ENCODE results near the gene ENPP1.

Gene ENPP1

GRCh38 chr6:131822119-131822518 lies 14.3 kb downstream of the ENPP1 start:
- no peak for TF ChIP-seq ISL1 (CRISPR knock-in tag; IDR thresholded peaks at IDR 0.05)
- no peak for TF ChIP-seq BACH2 (CRISPR knock-in tag; IDR thresholded peaks at IDR 0.05; ENCODE audit: borderline replicate concordance)
- TF ChIP-seq CSDC2 (CRISPR knock-in tag; IDR thresholded peaks at IDR 0.05): no peak
- no peak for TF ChIP-seq CSRNP3 (CRISPR knock-in tag; IDR thresholded peaks at IDR 0.05)
- TF ChIP-seq ZNF8 (CRISPR knock-in tag; IDR thresholded peaks at IDR 0.05): no peak
- no peak for TF ChIP-seq GLIS3 (CRISPR knock-in tag; IDR thresholded peaks at IDR 0.05)
- no peak for ATAC-seq

DNA sequence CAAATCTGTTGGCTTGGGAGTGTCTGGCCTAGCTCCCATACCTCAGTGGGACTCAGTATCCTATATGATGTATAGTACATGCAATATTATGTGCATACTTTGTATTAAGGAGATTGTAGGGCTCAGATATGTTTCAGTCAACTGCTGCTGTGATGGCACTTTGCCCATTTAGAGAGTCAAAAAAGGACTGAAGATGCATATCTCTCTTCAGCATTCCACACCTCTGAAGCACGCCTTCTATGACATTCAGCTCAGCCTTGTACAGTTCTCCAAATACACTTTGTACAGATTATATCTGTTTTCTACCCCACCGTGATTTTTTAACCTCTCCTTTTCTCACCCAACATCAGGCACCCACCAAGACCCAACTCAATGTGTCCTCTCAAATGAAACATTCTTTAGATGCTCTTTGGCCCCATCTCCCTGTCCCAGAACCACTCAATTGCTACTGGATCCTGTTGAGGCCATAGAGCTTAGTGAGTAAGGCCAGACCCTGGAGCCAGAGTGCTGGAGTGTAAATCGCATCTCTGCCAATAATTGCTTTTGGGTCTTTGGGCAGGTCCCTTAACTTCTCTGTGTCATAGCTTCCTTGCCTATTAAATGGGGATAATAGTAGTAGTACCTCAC lies 15.6 kb downstream of the ENPP1 start:
- no peak for TF ChIP-seq ARNTL (CRISPR knock-in tag; IDR thresholded peaks at IDR 0.05; ENCODE audit: borderline replicate concordance, low read depth)
- no peak for TF ChIP-seq ZNF565 (CRISPR knock-in tag; conservative IDR thresholded peaks at IDR 0.05; ENCODE audit: low read depth)
- no peak for TF ChIP-seq BACH2 (CRISPR knock-in tag; IDR thresholded peaks at IDR 0.05; ENCODE audit: borderline replicate concordance)
- TF ChIP-seq ZNF8 (CRISPR knock-in tag; IDR thresholded peaks at IDR 0.05): no peak
- TF ChIP-seq OSR1 (CRISPR knock-in tag; IDR thresholded peaks at IDR 0.05): no peak
- TF ChIP-seq ISL1 (CRISPR knock-in tag; IDR thresholded peaks at IDR 0.05): no peak
- TF ChIP-seq, protein P1, sequence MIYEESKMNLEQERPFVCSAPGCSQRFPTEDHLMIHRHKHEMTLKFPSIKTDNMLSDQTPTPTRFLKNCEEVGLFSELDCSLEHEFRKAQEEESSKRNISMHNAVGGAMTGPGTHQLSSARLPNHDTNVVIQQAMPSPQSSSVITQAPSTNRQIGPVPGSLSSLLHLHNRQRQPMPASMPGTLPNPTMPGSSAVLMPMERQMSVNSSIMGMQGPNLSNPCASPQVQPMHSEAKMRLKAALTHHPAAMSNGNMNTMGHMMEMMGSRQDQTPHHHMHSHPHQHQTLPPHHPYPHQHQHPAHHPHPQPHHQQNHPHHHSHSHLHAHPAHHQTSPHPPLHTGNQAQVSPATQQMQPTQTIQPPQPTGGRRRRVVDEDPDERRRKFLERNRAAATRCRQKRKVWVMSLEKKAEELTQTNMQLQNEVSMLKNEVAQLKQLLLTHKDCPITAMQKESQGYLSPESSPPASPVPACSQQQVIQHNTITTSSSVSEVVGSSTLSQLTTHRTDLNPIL (CRISPR knock-in tag; IDR thresholded peaks at IDR 0.05; ENCODE audit: low read depth): no peak
- ATAC-seq: no peak

DNA sequence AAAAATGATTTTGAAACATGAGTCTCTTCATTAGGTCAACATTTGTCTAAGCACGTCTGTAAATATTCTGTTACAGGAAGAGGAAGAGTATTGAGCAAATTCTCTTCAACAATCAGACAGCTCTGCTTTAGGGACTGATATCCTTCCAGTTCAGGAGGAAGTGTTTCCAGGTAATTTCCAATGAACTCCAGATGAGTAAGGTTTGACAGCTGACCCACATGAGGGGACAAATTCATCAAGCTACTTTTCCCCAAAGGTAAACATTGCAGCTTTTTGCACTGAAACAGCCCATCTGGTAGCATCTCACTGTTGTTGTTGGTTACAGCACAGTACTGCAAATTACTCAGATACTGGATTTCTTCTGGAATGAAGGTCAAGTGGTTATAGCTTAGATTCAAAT lies 18.1 kb downstream of the ENPP1 start:
- TF ChIP-seq GLIS3 (CRISPR knock-in tag; IDR thresholded peaks at IDR 0.05): no peak
- TF ChIP-seq ESRRG (CRISPR knock-in tag; IDR thresholded peaks at IDR 0.05): no peak
- TF ChIP-seq BACH2 (CRISPR knock-in tag; IDR thresholded peaks at IDR 0.05; ENCODE audit: borderline replicate concordance): no peak
- TF ChIP-seq, protein P1 (CRISPR knock-in tag; IDR thresholded peaks at IDR 0.05; ENCODE audit: low read depth): no peak
- TF ChIP-seq OSR1 (CRISPR knock-in tag; IDR thresholded peaks at IDR 0.05): no peak
- TF ChIP-seq ZC3H10 (CRISPR knock-in tag; IDR thresholded peaks at IDR 0.05): no peak
- no peak for TF ChIP-seq ARNTL (CRISPR knock-in tag; IDR thresholded peaks at IDR 0.05; ENCODE audit: borderline replicate concordance, low read depth)
- no peak for TF ChIP-seq ZFP3 (CRISPR knock-in tag; IDR thresholded peaks at IDR 0.05)
- no peak for TF ChIP-seq CSDC2 (CRISPR knock-in tag; IDR thresholded peaks at IDR 0.05)
- TF ChIP-seq, protein P2, sequence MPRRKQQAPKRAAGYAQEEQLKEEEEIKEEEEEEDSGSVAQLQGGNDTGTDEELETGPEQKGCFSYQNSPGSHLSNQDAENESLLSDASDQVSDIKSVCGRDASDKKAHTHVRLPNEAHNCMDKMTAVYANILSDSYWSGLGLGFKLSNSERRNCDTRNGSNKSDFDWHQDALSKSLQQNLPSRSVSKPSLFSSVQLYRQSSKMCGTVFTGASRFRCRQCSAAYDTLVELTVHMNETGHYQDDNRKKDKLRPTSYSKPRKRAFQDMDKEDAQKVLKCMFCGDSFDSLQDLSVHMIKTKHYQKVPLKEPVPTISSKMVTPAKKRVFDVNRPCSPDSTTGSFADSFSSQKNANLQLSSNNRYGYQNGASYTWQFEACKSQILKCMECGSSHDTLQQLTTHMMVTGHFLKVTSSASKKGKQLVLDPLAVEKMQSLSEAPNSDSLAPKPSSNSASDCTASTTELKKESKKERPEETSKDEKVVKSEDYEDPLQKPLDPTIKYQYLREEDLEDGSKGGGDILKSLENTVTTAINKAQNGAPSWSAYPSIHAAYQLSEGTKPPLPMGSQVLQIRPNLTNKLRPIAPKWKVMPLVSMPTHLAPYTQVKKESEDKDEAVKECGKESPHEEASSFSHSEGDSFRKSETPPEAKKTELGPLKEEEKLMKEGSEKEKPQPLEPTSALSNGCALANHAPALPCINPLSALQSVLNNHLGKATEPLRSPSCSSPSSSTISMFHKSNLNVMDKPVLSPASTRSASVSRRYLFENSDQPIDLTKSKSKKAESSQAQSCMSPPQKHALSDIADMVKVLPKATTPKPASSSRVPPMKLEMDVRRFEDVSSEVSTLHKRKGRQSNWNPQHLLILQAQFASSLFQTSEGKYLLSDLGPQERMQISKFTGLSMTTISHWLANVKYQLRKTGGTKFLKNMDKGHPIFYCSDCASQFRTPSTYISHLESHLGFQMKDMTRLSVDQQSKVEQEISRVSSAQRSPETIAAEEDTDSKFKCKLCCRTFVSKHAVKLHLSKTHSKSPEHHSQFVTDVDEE (CRISPR knock-in tag; IDR thresholded peaks at IDR 0.05): no peak
- TF ChIP-seq, protein P3, sequence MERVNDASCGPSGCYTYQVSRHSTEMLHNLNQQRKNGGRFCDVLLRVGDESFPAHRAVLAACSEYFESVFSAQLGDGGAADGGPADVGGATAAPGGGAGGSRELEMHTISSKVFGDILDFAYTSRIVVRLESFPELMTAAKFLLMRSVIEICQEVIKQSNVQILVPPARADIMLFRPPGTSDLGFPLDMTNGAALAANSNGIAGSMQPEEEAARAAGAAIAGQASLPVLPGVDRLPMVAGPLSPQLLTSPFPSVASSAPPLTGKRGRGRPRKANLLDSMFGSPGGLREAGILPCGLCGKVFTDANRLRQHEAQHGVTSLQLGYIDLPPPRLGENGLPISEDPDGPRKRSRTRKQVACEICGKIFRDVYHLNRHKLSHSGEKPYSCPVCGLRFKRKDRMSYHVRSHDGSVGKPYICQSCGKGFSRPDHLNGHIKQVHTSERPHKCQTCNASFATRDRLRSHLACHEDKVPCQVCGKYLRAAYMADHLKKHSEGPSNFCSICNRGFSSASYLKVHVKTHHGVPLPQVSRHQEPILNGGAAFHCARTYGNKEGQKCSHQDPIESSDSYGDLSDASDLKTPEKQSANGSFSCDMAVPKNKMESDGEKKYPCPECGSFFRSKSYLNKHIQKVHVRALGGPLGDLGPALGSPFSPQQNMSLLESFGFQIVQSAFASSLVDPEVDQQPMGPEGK (CRISPR knock-in tag; IDR thresholded peaks at IDR 0.05; ENCODE audit: borderline replicate concordance): no peak
- TF ChIP-seq ZNF8 (CRISPR knock-in tag; IDR thresholded peaks at IDR 0.05): no peak
- TF ChIP-seq SNAI2 (CRISPR knock-in tag; IDR thresholded peaks at IDR 0.05): no peak
- TF ChIP-seq TCF4 (CRISPR knock-in tag; IDR thresholded peaks at IDR 0.05; ENCODE audit: borderline replicate concordance): no peak
- TF ChIP-seq ZNF70 (CRISPR knock-in tag; IDR thresholded peaks at IDR 0.05): no peak
- no peak for ATAC-seq

- ATAC-seq: no peak
- no peak for TF ChIP-seq CSRNP3 (CRISPR knock-in tag; IDR thresholded peaks at IDR 0.05)
- TF ChIP-seq CSDC2 (CRISPR knock-in tag; IDR thresholded peaks at IDR 0.05): no peak
- no peak for TF ChIP-seq ZFP3 (CRISPR knock-in tag; IDR thresholded peaks at IDR 0.05)
These were observed 20.3 kb downstream of the ENPP1 start for GRCh38 chr6:131828080-131828479.

Data from SK-N-SH treated with all-trans-retinoic acid at 6 μM for 48 hours (cell line).